Pancreas (tissue), 10 donors: ENCODE results near the gene UBE2H. TPM values are rescaled to one million over a fixed set of nuclear protein-coding genes. Genes with fewer than 3 reads are reported as not detected.

Source experiments
- ATAC-seq, 4 donors: fragments of 200-7000 bp; cut with Tn5 transposase; one replicate each; pipeline versions ENCODE4 v1.8.0 to v1.9.1; 2020; ENCODE audit warnings: mild to moderate bottlenecking in 4 of 4, moderate library complexity in 4 of 4
- DNase-seq, 6 donors: peaks; one replicate each; pipeline ENCODE4 v3.0.0-alpha.2; 2020
- FAIRE-seq: peaks from 2 replicates; lab custom pipeline; 2012; peaks lifted over from hg19 to GRCh38; lab: Jason Lieb, UNC
- H3K27ac ChIP-seq, 4 donors: fragments of 200-600 bp; sonication (generic); 1 replicate in 3 of 4; 2 replicates in 1 of 4; pipeline versions ENCODE4 v1.5.0 to v1.8.0; 2020
- H3K27me3 ChIP-seq, 4 donors: fragments of 200-600 bp; one replicate each; pipeline ENCODE4 v1.8.0; 2021
- H3K36me3 ChIP-seq, 3 donors: fragments of 200-600 bp; sonication (generic) in 1 of 3; one replicate each; pipeline versions ENCODE4 v1.5.0 to v1.8.0; 2020 to 2021
- H3K4me1 ChIP-seq, 3 donors: fragments of 200-600 bp; one replicate each; pipeline ENCODE4 v1.8.0; 2021
- H3K4me3 ChIP-seq, 4 donors: fragments of 200-600 bp; sonication (generic) in 2 of 4; one replicate each; pipeline versions ENCODE4 v1.5.0 to v1.8.0; 2020 to 2021
- H3K9me3 ChIP-seq, 4 donors: fragments of 200-600 bp; one replicate each; pipeline ENCODE4 v1.8.0; 2021
- CTCF ChIP-seq, 4 donors: fragments of 200-600 bp; sonication (generic) in 3 of 4; IDR thresholded peaks; one replicate each; pipeline versions ENCODE4 v1.5.0 to v1.8.0; 2021; ENCODE audit warnings: antibody characterized with exemption in 4 of 4
- WGBS, 2 donors: extraction: QIAGEN DNeasy Blood & Tissue Kit; methylation state at CpG; one replicate each; pipeline ENCODE4 v1.1.7; 2013; 5-methylcytosine and 5-hydroxymethylcytosine counted together
- intact Hi-C, 3 donors: fragments of 100-400 bp; cut with DNase I; formaldehyde crosslinking; loops; one replicate each; pipeline versions ENCODE4 v1.11.1 to v1.14.2; 2022
- polyA plus RNA-seq, 2 donors: library from polyadenylated mRNA; stranded (reverse); fragments of 200-250 nt; gene quantifications; one replicate each; pipeline ENCODE4 v1.2.3, GENCODE V29; 2013
- total RNA-seq, 6 donors: library from RNA; stranded (reverse); fragmentation: NEBNext Ultra II Directional in 4 of 6; extraction: Animal tissue kit (Norgen Biotek cat#: 25700) in 4 of 6; gene quantifications; one replicate each; pipeline versions ENCODE4 v1.2.1 to v1.2.4, GENCODE V29; 2021 to 2023
- donor health status: healthy with polysubstance abuse.
- donor health status: DM: no; HTN: no; CAD: no; lungs with moderate emphysema.
- donor health status: DM: no; HTN: no; CAD: no.
- donor health status: control.
- donor health status: control.
- donor health status: Bipolar disorder and iron deficiency.
- donor health status: DM: yes; HTN: yes; CAD: no.
- donor health status: DM: no; HTN: no; CAD: no.
- donor health status: DM: no; HTN: no; CAD: no.
- donor health status: DM: yes; HTN: yes; CAD: no.

The UBE2H gene
- total and polyA plus RNA-seq, 8 donors: 16.7 to 85.6 (median 62.6) TPM

- no peak for TF ChIP-seq CTCF (IDR thresholded peaks at IDR 0.05)
- intact Hi-C loops: no loop called here
- FAIRE-seq (no peak), DNase-seq (peak in 1 of 6 donors; percentile 37), ATAC-seq (no peak)
- Histone ChIP-seq H3K27me3 (no peaks in the 10 kb centered on the region), H3K27ac (peak overlapping the region in 1 of 4 donors; percentile 68), H3K9me3 (no peaks in the 10 kb centered on the region), H3K36me3 (no peaks in the 10 kb centered on the region), H3K4me3 (no peak overlapping the region), H3K4me1 (peaks cover 4 to 12% (median 7%) of the 10 kb centered on the region in 3 donors)
- 92% methylated on average over 12 of the region's 12 CpGs for WGBS, 2 donors
Measured at GRCh38 chr7:129959471-129960203, 6.9 kb upstream of the UBE2H start.

- H3K27ac ChIP-seq: peak overlapping the region in 2 of 4 donors; percentile 68
- DNase-seq (peak; percentile 55 to 74 (median 65)), FAIRE-seq (no peak), ATAC-seq (peak; percentile 93 to 97 (median 94))
- intact Hi-C loops: no loop called here
- H3K36me3 ChIP-seq: no peaks in the 10 kb centered on the region
- no peaks in the 10 kb centered on the region for H3K9me3 ChIP-seq
- H3K4me3 ChIP-seq: no peak overlapping the region
- H3K4me1 ChIP-seq: peaks cover 4 to 12% (median 7%) of the 10 kb centered on the region in 3 donors
- H3K27me3 ChIP-seq: no peaks in the 10 kb centered on the region
- 33 to 41% methylated on average over 9 of the region's 9 CpGs for WGBS, 2 donors
- TF ChIP-seq CTCF (IDR thresholded peaks at IDR 0.05): no peak
Measured at GRCh38 chr7:129958643-129959470, 6.1 kb upstream of the UBE2H start.

GRCh38 chr7:129955993-129956543 is 3.3 kb upstream of the UBE2H start:
- Histone ChIP-seq H3K4me3 (no peak overlapping the region), H3K27me3 (no peaks in the 10 kb centered on the region), H3K27ac (no peak overlapping the region), H3K9me3 (no peaks in the 10 kb centered on the region), H3K4me1 (peaks cover 4 to 12% (median 7%) of the 10 kb centered on the region in 3 donors), H3K36me3 (no peaks in the 10 kb centered on the region)
- 90 to 91% methylated on average over 8 of the region's 8 CpGs for WGBS, 2 donors
- ATAC-seq (no peak), DNase-seq (no peak), FAIRE-seq (no peak)
- no peak for TF ChIP-seq CTCF (IDR thresholded peaks at IDR 0.05)
- intact Hi-C loops: no loop called here

GRCh38 chr7:129952086-129952652 is 591 bp downstream of the UBE2H start:
- intact Hi-C loops: no loop called here
- TF ChIP-seq CTCF (IDR thresholded peaks at IDR 0.05): no peak
- peak; percentile 55 to 81 (median 68) for DNase-seq
- ATAC-seq: peak; percentile 30 to 54 (median 46)
- Histone ChIP-seq H3K4me3 (peak overlapping the region; percentile 61 to 99 (median 92)), H3K4me1 (peaks cover 4 to 17% (median 16%) of the 10 kb centered on the region in 3 donors), H3K9me3 (no peaks in the 10 kb centered on the region), H3K27ac (peak overlapping the region; percentile 88 to 99 (median 93)), H3K36me3 (no peaks in the 10 kb centered on the region), H3K27me3 (no peaks in the 10 kb centered on the region)
- 0 to 1% methylated on average over 35 to 42 of the region's 43 CpGs for WGBS, 2 donors
- FAIRE-seq: no peak
